GM06990 (cell line): Measurements from ENCODE around the gene EVI5L.

Experiments used
- DNase-seq: peaks from one replicate; pipeline ENCODE4 v3.0.0-alpha.2; 2011; ENCODE audit not compliant: insufficient read length; ENCODE audit errors: extremely low read depth
- H3K27me3 ChIP-seq: replicated peaks from 2 replicates; pipeline ENCODE4 v1.6.0; 2011; ENCODE audit warnings: low read length; ENCODE audit not compliant: control insufficient read depth, insufficient read depth
- H3K36me3 ChIP-seq: 2 replicates; pipeline ENCODE4 v1.5.1; 2011; ENCODE audit warnings: low read length; ENCODE audit not compliant: control insufficient read depth, insufficient read depth
- H3K4me3 ChIP-seq: replicated peaks from 2 replicates; pipeline ENCODE4 v1.5.1; 2011; ENCODE audit warnings: low read depth, mild to moderate bottlenecking, control low read depth, low read length
- TF ChIP-seq, protein P1 (sequence below): IDR thresholded peaks from 2 replicates; pipeline ENCODE4 v1.5.1; 2011; ENCODE audit warnings: low read length, control low read depth, mild to moderate bottlenecking, inconsistent platforms; ENCODE audit not compliant: insufficient read depth, poor library complexity, severe bottlenecking

Gene EVI5L

GRCh38 chr19:7847664-7848063, 17.6 kb downstream of the EVI5L start:
- H3K4me3 ChIP-seq, result no peak overlapping the region
- TF ChIP-seq, protein P1, sequence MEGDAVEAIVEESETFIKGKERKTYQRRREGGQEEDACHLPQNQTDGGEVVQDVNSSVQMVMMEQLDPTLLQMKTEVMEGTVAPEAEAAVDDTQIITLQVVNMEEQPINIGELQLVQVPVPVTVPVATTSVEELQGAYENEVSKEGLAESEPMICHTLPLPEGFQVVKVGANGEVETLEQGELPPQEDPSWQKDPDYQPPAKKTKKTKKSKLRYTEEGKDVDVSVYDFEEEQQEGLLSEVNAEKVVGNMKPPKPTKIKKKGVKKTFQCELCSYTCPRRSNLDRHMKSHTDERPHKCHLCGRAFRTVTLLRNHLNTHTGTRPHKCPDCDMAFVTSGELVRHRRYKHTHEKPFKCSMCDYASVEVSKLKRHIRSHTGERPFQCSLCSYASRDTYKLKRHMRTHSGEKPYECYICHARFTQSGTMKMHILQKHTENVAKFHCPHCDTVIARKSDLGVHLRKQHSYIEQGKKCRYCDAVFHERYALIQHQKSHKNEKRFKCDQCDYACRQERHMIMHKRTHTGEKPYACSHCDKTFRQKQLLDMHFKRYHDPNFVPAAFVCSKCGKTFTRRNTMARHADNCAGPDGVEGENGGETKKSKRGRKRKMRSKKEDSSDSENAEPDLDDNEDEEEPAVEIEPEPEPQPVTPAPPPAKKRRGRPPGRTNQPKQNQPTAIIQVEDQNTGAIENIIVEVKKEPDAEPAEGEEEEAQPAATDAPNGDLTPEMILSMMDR, result no peak
- DNase-seq, result no peak
- H3K36me3 ChIP-seq, result no peaks in the 10 kb centered on the region
- H3K27me3 ChIP-seq, result no peaks in the 10 kb centered on the region

GRCh38 chr19:7848779-7849457, 18.9 kb downstream of the EVI5L start:
- DNase-seq, result no peak
- TF ChIP-seq, protein P1, result no peak

GRCh38 chr19:7849631-7849999, 19.6 kb downstream of the EVI5L start:
- Histone ChIP-seq H3K4me3 (no peak overlapping the region), H3K36me3 (no peaks in the 10 kb centered on the region), H3K27me3 (no peaks in the 10 kb centered on the region)
- no peak for DNase-seq
- TF ChIP-seq, protein P1, result no peak

More at GRCh38 chr19:7848779-7849457, 18.9 kb downstream of the EVI5L start:
- H3K4me3 ChIP-seq, result no peak overlapping the region
- no peaks in the 10 kb centered on the region for H3K27me3 ChIP-seq
- H3K36me3 ChIP-seq, result no peaks in the 10 kb centered on the region

DNA sequence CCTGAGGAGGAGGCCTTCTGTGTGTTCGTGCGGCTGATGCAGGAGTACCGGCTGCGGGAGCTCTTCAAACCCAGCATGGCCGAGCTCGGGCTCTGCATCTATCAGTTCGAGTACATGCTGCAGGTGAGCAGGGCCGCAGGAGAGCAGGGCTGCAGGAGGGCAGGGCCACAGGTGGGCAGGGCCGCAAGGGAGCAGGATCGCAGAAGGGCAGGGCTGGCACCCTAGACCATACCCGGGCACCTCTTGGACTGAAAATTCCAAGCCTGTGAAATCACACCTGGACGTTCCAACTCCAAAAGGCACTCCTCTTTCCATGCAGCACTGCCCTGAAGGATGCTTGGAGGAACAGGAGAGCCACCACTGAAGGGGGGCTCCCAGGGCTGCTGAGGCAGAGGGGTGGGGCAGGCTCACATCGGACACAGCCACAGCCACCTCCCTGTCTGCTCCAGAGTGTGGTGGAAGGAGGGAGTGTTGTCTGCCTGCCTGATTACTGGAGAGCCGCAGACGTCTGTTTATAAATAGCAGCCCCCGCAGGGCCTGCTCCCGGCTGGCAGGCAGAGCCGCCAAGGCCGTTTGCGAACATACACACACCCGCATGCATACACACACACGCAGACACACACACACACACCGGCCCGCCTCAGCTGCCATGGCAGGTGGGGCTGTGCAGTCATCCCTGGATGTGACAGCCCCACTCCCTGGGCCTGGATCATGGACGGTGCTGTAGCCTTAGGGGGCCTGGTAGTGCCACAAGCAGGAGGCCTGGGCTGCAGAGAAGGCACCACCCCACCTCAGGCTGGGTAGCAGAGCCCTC, 20.2 kb downstream of the EVI5L start:
- DNase-seq, result no peak
- Histone ChIP-seq H3K27me3 (no peaks in the 10 kb centered on the region), H3K36me3 (no peaks in the 10 kb centered on the region), H3K4me3 (no peak overlapping the region)
- TF ChIP-seq, protein P1, result no peak

- no peak for DNase-seq
- H3K4me3 ChIP-seq, result no peak overlapping the region
- TF ChIP-seq, protein P1, result no peak
- no peaks in the 10 kb centered on the region for H3K36me3 ChIP-seq
- H3K27me3 ChIP-seq, result no peaks in the 10 kb centered on the region
Observed at GRCh38 chr19:7850945-7851622, 21.1 kb downstream of the EVI5L start.
